AG04449 (cell line): ENCODE results near the gene SLC13A3.

Source experiments
- CTCF ChIA-PET: fragments of 350-600 bp; formaldehyde crosslinking; extraction: SDS; loops from one replicate; lab custom pipeline; 2021; ENCODE audit warnings: antibody characterized with exemption; lab: Yijun Ruan, JAX
- POLR2A ChIA-PET: fragments of 400-600, 350-600 bp; formaldehyde crosslinking; extraction: SDS; loops from one replicate; lab custom pipeline; 2020; ENCODE audit warnings: antibody characterized with exemption, inconsistent platforms; lab: Yijun Ruan, JAX
- DNase-seq: peaks from one replicate; pipeline ENCODE4 v3.0.0-alpha.2; 2010; ENCODE audit warnings: low read depth, low spot score
- H3K4me3 ChIP-seq: 2 replicates; pipeline ENCODE4 v1.5.1; 2011; ENCODE audit warnings: low read depth, mild to moderate bottlenecking, control low read depth, low read length
- TF ChIP-seq, protein P1 (sequence below): IDR thresholded peaks from one replicate; pipeline ENCODE4 v1.5.1; 2011; ENCODE audit warnings: mild to moderate bottlenecking, moderate library complexity, low read length, control low read depth, inconsistent platforms; ENCODE audit not compliant: insufficient read depth; ENCODE audit errors: missing control alignments

Gene SLC13A3

DNA sequence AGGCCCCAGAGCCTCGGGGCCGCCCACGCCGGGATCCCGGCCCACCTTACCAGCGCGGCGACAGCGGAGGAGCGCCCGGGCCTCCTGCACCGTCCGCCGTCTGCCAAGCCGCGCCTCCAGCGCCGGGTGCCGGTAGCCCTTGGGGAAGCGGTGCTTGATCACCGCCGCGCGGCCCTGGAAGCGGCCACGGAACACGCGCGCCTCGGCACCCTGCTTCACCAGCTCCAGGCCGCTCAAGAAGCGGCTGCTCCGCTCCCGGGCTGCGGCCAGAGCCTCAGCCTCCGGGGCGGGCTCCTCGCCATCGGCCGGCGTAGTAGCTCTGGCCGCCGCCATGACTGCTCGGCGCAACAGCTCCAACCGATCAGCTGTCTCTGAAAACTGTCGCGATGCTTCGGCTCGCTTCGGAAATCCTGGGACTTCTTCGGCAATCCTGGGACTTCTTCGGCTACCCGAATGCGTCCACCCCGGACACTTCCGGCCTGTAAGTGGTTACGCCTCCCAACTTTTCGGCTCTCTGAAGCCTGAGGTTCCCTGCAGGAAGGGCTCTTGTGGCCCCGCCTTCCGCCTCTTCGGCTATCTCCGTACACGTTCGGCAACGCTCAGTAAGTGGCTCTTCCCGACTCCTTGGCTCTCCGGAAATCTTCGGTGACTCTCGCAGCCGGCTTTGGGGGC is 38.0 kb upstream of the SLC13A3 start, which contains the start of gene TP53RK:
Gene TP53RK, minus strand, starts transcription at position 363 of the 672 bp plus-strand sequence. Its CDS starts 30 bp downstream, at position 333.
- DNase-seq, result peak; percentile 99
- H3K4me3 ChIP-seq, result peak within 1 kb of the TSS; percentile 83
- TF ChIP-seq, protein P1, sequence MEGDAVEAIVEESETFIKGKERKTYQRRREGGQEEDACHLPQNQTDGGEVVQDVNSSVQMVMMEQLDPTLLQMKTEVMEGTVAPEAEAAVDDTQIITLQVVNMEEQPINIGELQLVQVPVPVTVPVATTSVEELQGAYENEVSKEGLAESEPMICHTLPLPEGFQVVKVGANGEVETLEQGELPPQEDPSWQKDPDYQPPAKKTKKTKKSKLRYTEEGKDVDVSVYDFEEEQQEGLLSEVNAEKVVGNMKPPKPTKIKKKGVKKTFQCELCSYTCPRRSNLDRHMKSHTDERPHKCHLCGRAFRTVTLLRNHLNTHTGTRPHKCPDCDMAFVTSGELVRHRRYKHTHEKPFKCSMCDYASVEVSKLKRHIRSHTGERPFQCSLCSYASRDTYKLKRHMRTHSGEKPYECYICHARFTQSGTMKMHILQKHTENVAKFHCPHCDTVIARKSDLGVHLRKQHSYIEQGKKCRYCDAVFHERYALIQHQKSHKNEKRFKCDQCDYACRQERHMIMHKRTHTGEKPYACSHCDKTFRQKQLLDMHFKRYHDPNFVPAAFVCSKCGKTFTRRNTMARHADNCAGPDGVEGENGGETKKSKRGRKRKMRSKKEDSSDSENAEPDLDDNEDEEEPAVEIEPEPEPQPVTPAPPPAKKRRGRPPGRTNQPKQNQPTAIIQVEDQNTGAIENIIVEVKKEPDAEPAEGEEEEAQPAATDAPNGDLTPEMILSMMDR, result peak; percentile 25
- ChIA-PET POLR2A (interaction anchor here (1.0 kb wide), 1 partner anchor 58 kb away, joined by 3 read pairs; no protein-coding TSS in a partner anchor), CTCF (interaction anchor here (1.0 to 3.6 kb wide), 3 partner anchors 9 to 340 kb away, joined by 3 to 21 read pairs (median 11); no protein-coding TSS in a partner anchor)

DNA sequence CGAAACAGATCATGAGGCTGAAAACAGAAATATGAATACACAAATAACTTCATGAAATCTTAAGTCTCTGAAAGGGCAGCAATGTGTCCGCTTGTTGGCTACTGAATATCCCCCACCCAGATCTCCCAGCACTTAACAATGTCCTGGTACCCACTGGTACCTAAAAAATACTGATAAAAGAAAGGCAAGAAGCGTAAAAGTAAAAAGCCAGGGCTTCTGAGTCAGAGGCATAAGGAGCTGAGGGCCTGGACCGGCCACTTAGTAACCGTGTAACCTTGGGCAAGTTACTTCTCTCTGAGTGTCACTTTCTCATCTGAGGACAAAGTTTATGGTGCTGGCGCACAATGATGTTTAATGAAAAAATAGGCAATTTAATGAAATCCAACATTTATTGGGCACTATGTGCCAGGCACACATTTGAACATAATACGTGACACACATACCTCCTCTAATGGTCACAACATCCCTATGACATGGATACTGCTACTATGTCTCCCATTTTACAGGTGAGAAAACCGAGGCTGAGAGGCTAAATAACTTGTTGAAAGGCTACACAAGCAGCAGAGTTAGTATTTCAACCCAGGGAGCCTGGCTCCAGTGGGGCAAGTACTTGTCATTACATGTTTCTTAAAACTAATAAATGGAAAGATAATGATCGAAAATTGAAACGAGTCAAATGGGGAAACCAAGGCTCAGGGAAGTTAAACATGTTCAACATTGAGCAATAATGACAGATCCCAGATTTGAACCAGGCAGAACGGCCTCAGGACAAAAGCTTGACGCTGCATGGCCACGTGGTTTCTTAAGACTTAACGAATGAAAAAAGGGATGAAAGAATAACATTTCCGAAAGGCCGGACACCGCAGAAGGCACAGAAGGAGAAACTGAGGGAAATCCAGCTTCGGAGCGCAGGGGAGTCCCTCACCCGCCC is 37.2 kb upstream of the SLC13A3 start:
- H3K4me3 ChIP-seq, result peak overlapping the region; percentile 83
- POLR2A ChIA-PET, result no interaction called here
- no peak for DNase-seq
- TF ChIP-seq, protein P1, result no peak
- CTCF ChIA-PET, result interaction anchor here (1.0 to 3.6 kb wide), 4 partner anchors 8 to 339 kb away, joined by 3 to 21 read pairs (median 7); no protein-coding TSS in a partner anchor

DNA sequence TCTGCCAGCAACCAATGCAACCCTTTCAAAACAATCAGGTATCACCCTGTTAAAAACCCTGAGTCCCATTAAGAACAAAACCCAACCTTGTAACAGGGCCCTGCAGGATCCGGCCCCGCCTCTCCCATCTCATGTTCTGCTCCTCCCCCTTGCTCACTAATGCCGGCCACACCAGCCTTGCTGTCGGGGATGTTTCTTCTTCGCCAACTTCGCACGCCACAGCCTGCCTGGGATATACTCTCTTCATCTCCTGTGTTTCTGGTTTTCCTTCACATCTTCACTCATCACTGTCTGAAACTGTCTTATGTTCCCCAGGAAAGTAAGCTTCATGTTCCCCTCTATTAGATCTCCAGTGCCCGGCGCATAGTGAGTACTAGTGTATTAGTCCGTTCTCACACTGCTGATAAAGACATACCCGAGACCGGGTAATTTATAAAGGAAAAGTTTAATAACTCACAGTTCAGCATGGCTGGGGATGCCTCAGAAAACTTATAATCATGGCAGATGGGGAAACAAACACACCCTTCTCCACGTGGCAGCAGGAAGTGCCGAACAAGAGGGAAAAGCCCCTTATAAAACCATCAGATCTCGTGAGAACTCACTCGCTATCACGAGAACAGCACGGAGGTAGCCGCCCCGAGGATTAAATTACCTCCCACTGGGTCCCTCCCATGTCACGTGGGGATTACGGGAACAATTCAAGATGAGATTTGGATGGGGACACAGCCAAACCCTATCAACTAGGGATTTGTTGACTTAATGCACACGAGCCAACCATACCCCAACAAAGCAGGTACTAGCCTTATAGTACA is 32.9 kb upstream of the SLC13A3 start:
- no peak for DNase-seq
- TF ChIP-seq, protein P1, result no peak
- CTCF ChIA-PET, result interaction anchor here (1.2 to 5.6 kb wide), 2 partner anchors 163 to 164 kb away, joined by 3 to 61 read pairs; no protein-coding TSS in a partner anchor
- POLR2A ChIA-PET, result no interaction called here
- peak overlapping the region; percentile 47 for H3K4me3 ChIP-seq

DNA sequence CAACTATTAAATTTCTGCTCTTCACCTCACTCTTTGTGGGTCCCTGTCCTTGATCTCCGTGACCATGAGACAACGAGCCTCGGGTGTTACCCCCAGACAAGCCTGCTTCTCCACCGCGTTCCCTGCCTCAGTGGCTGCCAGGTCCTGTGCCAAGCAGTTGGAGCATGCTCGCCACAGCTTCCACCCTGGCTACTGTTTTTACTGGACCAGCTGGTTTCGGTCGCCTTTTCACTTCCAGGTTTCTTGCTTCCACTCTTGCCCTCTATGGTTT is 32.3 kb upstream of the SLC13A3 start:
- H3K4me3 ChIP-seq, result peak overlapping the region; percentile 47
- TF ChIP-seq, protein P1, result no peak
- ChIA-PET POLR2A (no interaction called here), CTCF (interaction anchor here (5.6 kb wide), 1 partner anchor 162 kb away, joined by 61 read pairs; no protein-coding TSS in a partner anchor)
- no peak for DNase-seq

DNA sequence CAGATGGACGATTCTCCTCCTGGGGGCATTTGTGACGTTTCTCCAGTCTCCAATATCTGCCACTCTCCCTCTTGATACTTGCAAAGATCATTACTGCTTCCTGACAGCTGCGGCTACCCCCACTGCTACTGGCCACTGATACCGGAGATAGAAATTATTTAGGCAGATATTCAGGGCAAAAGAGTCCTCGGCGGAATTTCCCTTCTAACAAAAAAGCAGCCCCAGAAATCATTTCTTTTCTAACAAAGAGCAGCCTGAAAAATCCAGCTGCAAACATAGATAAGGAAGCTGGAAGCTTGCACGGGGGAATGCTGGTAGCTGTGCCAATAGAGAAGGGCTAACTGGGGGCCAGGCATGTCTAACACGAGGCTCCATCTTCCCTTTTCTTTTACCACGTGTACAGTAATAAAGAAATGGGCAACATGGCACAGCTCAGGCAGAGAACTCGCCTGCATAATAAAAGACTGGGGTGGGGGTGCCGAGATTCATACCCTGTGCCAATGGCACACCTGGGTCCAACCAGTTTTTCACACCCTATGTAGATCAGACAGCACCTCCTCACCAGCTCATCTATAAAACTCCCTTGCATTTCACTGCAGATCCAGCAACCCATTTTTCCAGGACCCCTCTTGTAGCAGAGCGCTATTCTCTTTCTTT is 31.9 kb upstream of the SLC13A3 start:
- DNase-seq, result no peak
- POLR2A ChIA-PET, result no interaction called here
- peak overlapping the region; percentile 47 for H3K4me3 ChIP-seq
- TF ChIP-seq, protein P1, result no peak
- CTCF ChIA-PET, result interaction anchor here (1.2 to 5.6 kb wide), 2 partner anchors 162 to 554 kb away, joined by 3 to 61 read pairs; no protein-coding TSS in a partner anchor
